ENCODE measurements around the gene RELA.
A peak's percentile ranks its signal among the peaks of the same experiment; 100 is the strongest.
"Not testable (repeated sequence)": the region's sequence is repeated elsewhere in the genome, so short reads cannot be mapped to it uniquely, and the experiment has no call there.

The RELA gene

DNA sequence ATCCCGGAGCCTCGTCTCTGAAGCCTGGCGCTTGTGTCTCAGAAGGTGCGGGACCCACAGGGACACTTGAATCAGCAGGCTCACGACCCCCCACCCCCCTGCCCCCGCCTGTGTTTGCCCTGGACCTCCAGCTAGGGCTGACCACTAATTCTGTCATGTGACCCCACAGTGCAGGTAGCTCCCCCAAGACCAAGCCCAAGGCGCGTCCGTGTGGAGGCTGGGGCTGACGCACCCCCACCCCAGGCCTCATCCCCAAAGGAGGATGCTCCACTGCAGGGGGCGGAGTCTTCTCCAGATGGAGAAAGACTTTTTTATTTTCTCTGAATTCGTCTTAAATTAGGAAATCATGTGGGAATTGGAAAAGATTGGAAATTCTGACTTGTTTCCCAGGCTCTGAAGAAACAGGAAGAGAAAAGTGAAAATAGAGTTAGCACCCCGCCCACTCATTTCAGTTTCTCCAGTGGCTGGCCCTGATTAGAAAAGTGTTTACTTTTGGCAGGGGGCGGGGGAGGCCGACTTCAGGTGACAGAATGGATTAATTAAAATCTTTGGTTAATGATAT lies 1.0 kb upstream of the RELA start:
- DNase-seq = peak; percentile 56

DNA sequence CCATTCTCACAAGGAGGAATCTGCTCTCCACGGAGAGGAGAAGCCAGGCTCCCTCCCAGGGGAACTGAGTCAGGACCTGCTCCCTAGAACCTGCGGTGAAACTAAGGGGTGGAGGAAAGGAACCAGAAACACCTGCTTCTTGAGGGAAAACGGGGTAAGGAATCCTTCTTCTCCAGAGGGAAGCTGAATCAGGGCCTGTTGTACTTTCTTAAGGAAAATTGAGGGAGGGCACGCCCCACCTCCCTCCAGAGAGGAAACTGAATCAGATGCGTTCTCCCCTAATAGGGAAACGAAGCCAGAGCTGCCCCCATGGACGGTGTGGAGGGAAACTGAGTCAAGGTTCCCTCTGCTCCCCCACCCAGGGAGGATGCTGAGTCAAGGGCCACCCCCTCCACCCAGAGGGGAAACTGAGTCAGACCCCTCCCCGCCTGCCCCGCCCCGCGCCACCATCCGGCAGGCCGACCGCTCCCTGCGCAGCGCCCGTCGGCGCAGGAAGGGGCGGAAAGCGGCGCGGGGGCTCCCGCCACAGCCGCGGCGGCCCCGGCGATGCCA lies 393 bp downstream of the RELA start:
- no peak for DNase-seq

- no peak for DNase-seq
Measured at GRCh38 chr11:65661599-65662246, 993 bp downstream of the RELA start.

DNA sequence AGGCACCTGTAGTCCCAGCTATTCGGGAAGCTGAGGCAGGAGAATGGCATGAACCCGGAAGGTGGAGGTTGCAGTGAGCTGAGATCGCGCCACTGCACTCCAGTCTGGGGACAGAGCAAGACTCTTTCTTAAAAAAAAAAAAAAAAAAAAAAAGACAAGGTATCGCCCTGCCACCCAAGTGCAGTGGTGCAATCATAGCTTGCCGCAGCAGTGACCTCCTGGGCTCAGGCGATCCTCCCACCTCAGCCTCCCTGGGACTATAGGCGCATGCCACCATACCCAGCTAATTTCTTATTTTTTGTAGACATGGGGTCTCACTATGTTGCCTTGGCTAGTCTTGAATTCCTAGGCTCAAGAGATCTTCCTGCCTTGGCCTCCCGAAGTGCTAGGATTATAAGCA lies 1.8 kb downstream of the RELA start:
- not testable (repeated sequence) for DNase-seq

DNA sequence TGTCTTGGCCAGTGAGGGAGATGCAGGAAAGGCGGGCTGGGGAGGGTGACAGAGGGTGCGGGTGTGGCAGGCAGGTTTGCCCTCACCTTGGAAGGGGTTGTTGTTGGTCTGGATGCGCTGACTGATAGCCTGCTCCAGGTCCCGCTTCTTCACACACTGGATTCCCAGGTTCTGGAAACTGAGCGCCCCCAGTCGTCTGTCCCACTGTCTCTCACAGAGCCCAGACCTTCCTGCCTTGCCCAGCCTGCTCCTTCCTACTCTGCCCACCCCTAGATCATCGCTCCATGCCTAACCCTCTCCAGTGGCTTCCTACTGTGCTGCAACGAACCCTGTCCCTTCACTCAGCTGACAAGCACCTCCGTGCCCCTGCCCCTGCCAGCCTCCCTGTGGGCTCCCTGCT lies 2.7 kb downstream of the RELA start:
- no peak for DNase-seq

- DNase-seq = no peak
Measured at GRCh38 chr11:65658174-65659021, 4.3 kb downstream of the RELA start.

DNA sequence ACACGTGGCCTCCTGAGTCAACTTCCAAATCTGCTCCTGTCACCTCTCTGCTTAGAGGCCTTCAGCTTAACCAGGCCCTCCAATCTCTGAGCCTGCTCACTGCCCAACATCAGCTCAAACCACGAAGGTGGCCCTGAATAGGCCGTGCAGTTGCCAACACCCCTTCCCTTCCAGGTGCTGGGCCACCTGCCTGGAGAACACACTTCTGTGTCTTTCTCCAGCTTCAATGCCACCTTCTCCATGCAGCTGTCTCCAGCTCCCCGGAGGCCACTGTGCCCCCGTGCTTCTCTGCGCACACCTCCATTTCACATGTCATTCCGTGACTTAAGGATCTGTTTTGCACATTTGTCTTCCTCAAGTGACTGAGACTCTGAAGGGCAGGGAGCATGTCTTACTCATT lies 5.3 kb downstream of the RELA start:
- DNase-seq = no peak

DNA sequence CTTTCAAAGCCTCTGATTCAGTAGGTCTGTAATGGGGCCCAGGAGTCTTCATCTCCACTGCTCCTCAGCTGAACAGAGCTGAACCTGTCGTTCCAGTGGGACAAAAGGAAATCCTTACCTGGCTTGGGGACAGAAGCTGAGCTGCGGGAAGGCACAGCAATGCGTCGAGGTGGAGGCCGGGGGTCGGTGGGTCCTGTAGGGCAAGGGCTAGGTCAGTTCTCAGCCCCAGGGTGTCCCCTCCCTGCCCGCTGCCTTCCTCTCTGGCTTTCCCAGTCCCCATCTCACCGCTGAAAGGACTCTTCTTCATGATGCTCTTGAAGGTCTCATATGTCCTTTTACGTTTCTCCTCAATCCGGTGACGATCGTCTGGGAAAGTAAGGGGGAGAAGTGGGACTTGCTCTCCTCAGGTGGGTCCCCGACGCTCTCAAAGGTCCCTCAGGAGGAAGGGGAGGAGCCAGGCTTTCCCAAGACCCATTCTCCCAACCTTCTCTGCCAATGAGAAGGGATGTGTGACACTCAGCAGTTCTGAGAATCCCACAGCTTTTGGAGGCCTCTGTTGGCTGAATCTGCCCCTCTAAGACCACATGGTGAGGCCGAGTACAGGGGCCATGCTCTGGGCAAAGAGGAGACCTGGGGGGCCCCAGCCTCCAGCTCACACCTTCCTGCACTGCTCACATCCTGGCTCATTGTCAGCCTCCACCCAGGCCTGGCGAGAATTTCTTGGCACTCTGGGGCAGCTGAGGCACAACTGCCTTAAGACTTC lies 7.0 kb downstream of the RELA start:
- no peak for DNase-seq

DNA sequence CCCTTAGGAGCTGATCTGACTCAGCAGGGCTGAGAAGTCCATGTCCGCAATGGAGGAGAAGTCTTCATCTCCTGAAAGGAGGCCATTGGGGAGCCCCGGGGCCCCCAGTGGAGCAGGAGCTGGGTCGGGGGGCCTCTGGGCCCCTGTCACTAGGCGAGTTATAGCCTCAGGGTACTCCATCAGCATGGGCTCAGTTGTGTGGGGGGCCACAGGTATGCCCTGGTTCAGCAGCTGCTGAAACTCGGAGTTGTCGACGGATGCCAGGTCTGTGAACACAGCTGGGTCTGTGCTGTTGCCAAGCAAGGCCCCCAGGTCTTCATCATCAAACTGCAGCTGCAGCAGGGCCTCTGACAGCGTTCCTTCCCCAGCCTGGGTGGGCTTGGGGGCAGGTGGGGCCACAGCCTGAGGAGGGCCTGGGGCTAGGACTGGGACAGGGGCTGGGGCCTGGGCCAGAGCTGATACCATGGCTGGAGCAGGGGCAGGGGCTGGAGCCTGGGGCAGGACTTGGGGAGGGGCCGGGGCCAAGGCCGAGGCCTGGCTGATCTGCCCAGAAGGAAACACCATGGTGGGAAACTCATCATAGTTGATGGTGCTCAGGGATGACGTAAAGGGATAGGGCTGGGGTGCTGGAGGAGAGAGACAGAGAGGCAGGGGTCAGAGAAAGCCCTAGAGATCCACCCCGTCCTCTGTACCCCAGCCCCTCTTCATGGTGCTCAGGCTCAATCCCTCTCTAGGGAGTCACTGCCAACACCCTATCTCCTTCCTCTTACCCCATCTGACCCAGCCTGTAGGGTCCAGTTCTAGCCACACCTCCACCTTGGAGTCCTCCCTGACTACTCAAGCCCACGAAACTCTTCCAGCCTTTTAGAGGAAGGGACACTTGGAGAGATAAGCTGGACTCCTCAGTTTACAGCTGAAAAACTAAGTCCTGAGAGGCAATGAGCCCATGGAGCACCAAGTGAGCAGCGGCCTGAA lies 8.1 kb downstream of the RELA start:
- no peak for DNase-seq

DNA sequence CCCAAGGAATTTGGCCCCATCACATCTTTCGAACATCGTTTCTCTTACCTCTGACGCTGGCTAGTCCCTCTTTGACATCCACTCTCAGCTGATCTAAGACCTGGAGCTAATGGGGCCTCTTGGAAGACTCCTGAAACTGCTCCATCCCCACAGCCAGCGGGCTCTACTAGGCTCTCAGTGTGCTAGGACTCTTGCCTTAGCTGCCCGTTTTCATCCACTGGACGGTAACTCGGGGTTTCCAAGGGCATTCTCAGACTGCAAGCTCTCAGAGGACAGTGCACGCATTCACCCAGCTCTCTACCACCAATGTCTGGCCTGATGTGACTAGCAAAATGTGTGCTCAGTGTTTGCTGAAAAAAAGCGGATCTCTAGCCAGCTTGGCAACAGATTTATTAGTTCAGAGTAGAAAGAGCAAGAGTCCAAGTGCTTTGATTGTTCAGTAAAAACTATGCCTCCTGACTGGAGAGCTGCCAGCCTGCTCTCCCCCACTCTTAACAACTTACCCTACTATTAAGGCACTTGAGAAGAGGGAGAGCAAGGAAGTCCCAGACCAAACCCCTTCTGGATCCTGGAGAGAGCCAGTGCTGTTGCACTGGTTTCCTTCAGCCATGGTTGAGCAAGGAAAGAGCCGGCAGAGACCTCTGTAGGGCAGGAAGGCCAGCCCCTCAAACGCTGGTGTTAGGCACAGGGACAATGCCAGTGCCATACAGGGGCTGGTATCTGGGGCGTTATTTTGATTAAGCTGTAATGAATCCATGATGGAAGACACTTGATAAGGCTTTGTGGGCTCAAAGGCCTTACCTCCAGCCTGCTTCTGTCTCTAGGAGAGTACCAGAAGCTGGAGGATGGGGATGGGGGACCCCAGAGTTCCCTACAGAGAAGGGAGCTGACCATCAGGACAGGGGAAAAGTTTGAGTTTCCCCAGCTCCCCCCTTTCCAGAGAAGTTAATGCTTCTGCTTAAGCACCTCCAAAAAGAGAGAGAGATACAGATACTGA lies 9.2 kb downstream of the RELA start:
- no peak for DNase-seq

DNA sequence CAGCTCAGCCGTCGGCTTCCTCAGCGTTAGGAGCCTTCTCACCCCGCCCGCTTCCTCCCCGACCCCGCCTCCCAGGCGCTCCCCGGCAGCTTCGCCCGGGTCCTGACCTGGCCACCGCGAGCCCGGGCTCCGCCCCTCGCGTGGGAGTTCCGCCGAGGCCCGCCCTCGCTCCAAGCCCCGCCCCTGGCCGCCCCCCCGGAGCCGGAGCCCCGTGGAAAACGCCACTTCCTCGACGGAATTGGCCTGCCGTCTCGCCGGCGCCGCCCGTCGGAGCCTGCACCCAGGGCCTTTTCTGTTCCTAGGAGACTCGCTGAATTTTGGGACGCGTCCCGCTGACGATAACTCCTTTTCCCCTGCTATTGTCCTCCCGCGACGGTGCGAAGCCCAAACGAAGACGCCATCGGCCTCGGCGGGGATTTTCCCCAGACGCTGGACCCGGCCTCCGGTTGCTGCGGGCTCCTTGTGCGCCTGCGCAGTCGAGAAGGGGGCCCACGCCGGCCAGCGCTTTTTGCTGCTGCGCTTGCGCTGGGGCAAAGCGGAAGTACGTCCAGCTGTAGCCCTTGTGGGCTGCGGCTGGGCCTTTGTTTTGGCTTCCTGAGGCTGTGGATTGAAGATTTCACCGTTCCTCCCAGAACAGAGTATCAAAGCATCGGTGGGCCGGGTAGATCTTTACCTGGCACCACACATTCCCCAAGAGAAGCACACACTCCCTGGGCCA lies 10.0 kb downstream of the RELA start:
- peak; percentile 93 for DNase-seq

DNA sequence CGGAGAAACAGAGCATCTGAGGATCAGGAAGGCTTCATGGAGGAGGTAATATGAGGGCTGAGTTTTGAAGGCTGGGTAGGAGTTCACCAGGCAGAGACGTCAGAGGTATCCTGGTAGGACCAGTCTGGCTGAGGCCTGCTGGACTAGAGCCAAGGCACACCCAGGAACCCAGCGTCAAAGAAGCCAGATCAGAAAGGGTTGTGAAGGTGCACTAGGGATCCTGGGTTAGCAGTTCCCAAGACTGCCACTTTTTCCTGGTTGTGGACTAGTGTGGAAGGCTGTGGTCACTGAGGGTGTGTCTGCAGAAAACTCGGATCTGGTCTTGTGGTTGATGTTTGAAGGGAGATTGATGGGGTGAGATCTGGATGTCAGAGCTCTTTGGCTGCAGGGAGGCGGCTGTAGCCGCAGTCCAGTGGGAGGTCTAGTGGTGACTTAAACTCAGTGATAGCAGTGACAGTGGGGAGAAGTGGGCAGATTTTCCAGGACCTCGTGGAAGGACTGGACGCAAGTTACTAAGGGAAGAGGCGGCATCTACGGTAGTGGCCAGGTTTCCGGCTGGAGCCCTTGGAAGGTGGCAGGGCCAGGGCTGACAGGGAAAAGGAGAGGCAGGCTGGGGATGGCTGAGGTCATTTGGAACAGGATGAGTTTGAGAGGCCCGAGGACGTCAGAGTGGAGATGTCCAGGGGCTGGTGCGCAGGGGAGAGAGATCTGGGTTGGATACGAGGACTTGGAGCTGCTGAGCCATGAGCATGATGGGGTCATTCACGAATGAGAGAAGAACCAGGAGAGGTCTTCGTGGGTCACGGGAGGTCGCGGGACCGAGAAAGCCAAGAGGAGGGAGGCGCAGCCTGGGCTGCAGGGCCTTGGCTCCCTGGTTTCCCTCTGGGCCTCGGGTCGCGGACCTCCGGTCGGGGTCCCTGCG lies 10.9 kb downstream of the RELA start:
- DNase-seq = no peak

DNA sequence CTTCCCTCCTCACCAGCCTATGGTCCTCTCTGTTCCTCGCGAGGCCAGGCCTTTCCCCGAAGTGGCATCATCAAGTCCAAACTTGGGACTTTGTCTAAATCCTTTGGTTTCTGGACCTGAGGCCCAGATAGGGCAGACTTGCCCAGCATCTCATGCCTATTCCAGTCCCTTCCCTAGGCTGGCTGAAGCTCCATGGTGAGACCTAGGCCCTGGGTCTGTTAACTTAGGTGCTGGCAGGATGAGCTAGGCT lies 11.5 kb downstream of the RELA start:
- DNase-seq = no peak

GRCh38 chr11:65650547-65651338 lies 12.0 kb downstream of the RELA start:
- DNase-seq = no peak

- DNase-seq = no peak
Measured at GRCh38 chr11:65649656-65650546, 12.8 kb downstream of the RELA start.

- DNase-seq = no peak
Measured at GRCh38 chr11:65648997-65649493, 13.7 kb downstream of the RELA start.
